ENCODE measurements around the gene EMX1.

Gene EMX1

DNA sequence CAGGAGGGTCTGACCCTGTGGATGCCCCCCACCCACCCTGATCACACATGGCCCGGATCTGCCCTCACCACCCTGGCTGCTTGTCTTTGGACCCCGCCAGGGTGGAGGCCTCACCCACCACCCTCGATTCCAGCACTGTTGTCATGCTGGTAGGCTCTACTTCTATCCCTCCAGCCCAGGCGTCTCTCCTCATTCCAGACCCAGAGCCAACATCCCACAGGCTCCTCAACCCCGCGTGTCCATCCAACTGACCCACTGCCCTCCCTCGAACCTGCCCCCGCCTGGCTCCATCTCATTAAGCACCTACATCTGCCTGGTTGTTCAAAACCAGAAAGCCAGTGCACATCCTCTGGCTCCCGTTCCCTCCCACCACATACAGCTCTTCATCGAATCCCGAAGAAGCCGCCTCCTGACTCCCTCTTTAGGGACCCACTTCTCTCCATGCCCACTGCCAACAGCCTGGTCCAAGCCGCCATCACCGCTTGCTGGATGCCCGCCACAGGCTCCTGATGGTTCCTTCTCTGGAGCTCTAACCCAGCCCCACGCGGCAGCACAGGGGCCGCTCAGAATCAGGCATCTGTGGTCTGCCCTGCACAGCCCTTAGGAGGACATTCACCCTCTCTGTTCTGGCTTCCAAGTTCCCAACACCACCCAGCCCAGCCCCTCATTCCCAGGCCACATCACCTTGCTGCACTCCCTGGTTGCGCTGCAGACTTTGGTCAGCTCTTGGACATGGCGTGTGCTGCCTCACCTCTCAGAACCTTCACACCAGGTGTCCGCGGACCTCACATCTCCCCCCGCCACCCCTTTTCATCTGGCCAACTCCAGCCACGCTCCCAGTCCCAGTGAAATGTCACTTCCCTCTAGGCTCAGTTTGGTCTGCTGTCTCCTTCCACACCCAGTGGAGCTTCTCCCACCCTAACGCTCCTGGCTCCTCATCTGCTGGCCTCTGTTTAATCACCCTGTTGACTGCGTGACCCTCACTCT lies 43.0 kb downstream of the EMX1 start:
- no peak for DNase-seq

GRCh38 chr2:72961036-72961720 lies 43.9 kb downstream of the EMX1 start:
- no peak for DNase-seq

GRCh38 chr2:72961853-72962468 lies 44.6 kb downstream of the EMX1 start:
- DNase-seq, result no peak

DNA sequence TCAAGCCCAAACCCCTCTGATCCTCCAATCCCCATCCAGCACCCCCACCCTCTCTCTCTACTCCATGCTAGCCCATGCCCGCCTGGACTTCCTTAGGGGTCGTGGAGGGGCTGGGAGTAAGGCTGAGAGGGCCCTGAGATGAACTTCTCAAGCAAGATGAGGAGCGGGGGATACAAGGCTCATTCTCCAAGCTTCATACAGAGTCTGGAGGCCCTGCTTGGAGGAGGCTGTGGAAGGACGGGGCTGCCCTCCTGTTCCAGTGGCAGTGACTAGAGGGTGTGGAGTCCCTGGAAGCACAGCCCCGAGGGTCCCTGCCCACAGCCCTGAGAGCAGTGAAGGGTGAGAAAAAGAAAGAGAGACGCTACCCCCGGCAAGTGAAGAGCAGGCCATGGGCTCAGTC lies 45.6 kb downstream of the EMX1 start:
- no peak for DNase-seq

GRCh38 chr2:72963423-72964145 lies 46.3 kb downstream of the EMX1 start:
- no peak for DNase-seq

DNA sequence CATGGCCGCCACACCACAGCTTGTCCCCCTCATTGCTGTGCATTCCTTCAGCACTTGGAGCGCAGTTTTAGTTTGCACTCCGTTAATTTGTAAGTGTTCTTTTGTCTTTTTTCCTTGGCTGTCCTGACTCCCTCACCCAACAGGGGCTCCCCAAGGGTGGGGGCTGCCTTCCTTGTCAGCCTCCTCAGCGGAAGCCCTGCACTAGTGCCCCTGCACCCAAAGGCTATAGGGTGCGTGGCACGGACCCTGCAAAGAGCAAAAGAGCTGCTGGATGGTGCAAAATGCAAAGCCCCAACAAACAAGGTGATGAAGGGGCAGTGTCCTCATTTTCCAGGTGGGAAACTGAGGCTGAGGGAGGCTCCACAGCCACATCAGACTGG lies 46.8 kb downstream of the EMX1 start:
- no peak for DNase-seq

DNA sequence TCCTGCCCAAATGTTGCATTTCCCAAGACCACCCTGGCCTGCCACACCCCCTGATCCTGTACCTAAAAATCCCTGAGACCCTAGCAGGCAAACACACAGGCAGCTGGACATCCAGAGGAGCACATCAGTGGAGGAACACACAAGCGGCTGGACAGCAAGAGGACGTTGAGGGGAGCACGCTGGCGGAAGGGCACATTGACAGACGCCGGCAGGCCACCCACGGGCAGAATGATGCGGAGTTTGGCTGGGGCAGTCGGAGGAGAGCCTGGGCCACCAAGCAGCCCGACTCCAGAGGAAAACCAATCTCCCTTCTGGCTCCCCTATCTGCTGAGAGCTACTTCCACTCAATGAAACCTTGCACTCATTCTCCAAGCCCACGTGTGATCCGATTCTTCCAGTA lies 47.7 kb downstream of the EMX1 start:
- DNase-seq, result no peak

GRCh38 chr2:72965770-72966450 lies 48.6 kb downstream of the EMX1 start:
- DNase-seq, result no peak

- DNase-seq, result no peak
These were observed 51.0 kb downstream of the EMX1 start for GRCh38 chr2:72968286-72968685.

- no peak for DNase-seq
These were observed 52.4 kb downstream of the EMX1 start for GRCh38 chr2:72969706-72970105.

GRCh38 chr2:72971036-72971435 lies 53.7 kb downstream of the EMX1 start:
- DNase-seq, result no peak

GRCh38 chr2:72972352-72973136 lies 55.2 kb downstream of the EMX1 start:
- no peak for DNase-seq

DNA sequence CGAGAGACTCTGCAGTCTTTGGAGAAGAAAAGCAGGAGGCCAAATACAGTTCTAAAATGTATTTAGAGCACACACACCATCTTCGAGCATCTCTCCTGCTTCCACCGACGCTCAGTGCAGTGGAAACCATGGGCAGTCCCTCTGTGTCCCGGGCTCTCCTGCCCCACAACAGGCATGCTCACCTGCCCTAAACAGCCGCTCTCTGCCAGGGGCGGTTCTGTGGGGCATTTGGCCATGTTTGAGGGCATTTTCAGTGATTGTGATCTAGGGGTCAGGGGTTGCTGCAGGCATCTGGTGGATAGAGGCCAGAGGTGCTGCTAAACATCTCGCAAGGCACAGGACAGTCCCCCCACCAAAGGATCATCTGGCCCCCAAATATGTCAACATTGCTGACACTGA lies 55.8 kb downstream of the EMX1 start:
- DNase-seq, result no peak

DNA sequence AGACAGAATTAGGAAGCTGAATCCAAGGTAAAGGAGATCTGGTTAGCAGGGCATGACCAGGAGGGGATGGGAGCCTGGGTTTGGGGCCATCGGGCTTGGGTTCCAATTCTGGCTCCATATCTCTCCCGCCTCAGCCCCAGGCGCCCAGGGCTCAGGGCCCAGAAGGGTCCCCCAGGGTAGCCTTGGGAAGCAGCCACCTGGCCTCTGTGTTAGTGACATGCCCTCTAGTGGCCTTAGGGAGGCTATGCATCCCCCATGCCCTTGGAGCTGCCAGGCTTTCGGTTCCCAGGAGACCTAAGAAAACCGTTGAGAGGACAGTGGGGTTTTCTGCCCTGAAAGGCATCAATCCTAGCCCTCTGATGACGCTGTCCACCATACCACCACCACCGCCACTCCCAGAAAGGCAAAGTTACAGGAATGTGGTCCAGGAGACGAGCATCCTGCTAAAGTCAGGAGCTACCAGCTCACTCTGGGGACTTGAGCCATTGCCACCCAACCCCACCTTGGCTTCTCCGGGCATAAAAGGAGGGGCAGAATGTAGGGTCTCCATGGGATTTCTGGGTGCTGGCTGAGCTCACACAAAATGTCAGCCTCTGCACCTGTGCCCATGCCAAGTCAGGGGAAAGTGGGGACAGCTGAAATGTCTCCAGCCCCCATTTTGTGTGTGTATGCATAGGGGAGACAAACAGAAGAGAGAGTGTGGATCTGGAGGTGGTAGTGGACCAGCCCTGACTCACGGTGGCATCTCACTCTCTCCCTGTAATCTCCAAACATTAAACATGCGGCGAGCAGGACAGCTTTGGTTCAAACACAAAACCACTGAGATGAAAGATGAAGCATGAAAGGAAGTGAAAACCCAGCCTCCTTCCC lies 56.5 kb downstream of the EMX1 start:
- DNase-seq, result peak; percentile 46 to 58

GRCh38 chr2:72974436-72974754 lies 57.1 kb downstream of the EMX1 start:
- no peak for DNase-seq

GRCh38 chr2:72975017-72975416 lies 57.7 kb downstream of the EMX1 start:
- DNase-seq, result no peak

DNA sequence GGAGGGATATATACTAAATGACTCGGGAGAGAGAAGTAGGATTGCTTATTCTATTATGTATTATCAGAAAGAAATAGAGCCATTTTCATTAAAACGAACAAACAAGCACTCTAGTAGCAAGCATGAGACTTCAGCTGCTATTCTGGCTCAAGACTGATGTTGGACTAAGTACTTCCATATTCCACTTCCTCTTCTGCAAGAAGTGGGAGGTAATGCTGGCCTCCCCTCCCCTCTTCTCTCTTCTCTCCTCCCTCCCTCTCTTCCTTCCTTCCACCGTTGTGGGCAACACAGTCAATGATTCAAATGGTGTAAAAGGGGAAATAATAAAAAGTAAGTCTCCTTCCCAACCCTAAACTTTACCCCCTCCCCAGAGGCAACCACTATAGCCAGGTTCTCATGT lies 62.6 kb downstream of the EMX1 start:
- no peak for DNase-seq

- DNase-seq, result no peak
These were observed 63.4 kb downstream of the EMX1 start for GRCh38 chr2:72980535-72981217.

DNA sequence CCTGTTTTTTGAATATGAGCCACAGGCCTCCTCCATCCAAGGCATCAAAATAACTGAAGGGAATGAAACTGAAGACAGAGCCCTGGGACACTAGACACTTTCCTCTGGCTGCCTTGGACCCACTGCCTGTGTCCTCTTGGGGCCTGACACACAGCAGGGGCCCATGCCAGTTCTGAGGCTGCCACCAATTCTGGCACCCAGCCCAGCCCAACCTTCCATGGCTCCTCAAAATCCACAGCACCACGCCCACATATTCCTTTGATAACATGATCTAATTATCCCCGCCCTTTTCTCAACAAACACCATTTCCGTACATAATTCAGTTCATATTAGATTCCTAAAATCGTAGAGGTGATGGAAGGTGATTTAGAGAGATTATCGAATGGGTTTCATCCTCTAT lies 64.2 kb downstream of the EMX1 start:
- DNase-seq, result no peak

DNA sequence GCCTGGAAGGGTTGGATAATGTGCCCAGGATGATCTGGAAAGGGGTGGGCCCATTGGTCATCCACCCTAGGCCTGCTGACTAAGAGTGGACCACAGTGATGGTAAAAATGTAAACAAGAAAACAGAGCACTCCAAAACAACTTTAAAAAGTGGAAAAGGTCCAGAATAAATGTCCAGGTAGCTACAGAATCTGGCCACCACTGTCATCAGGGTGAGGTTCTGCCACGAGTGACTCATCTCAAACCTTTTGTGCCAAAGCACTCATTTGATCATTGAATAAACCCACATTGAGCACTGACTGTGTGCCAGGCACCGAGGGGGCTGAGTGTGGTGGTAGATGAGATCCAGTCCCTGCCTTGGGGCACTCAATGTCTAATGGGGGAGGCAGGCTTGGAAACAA lies 64.9 kb downstream of the EMX1 start:
- DNase-seq, result no peak

Data from activated T-cell treated with anti-CD3 and anti-CD28 coated beads, Interleukin-2, amount 50 U/mL, for 48 hours (primary cell).